ENCODE measurements around the gene TMX1.

- TF ChIP-seq CTCF (tag by site-specific recombination; IDR thresholded peaks at IDR 0.05) (no peak), ZNF510 (tag by site-specific recombination; IDR thresholded peaks at IDR 0.05; ENCODE audit: insufficient replicate concordance) (no peak), ZBTB1 (tag by site-specific recombination; IDR thresholded peaks at IDR 0.05) (no peak), ZNF24 (tag by site-specific recombination; IDR thresholded peaks at IDR 0.05) (no peak), ZNF704 (tag by site-specific recombination; IDR thresholded peaks at IDR 0.05) (no peak)
These were observed 14.3 kb upstream of the TMX1 start for GRCh38 chr14:51225751-51226150.

All from HEK293 (cell line).